GM12891 (cell line): ENCODE measurements around the gene ARHGEF40.

ENCODE experiments used
- POLR2A ChIP-seq: IDR thresholded peaks from 2 replicates; pipeline ENCODE4 v1.6.1; 2011; ENCODE audit warnings: low read depth, low read length, control low read depth
- POLR2AphosphoS5 ChIP-seq: IDR thresholded peaks from 2 replicates; pipeline ENCODE4 v1.6.1; 2011; ENCODE audit warnings: low read depth, low read length, control low read depth
- TAF1 ChIP-seq: IDR thresholded peaks from 2 replicates; pipeline ENCODE4 v1.6.1; 2011; ENCODE audit warnings: low read depth, low read length, control low read depth

DNA sequence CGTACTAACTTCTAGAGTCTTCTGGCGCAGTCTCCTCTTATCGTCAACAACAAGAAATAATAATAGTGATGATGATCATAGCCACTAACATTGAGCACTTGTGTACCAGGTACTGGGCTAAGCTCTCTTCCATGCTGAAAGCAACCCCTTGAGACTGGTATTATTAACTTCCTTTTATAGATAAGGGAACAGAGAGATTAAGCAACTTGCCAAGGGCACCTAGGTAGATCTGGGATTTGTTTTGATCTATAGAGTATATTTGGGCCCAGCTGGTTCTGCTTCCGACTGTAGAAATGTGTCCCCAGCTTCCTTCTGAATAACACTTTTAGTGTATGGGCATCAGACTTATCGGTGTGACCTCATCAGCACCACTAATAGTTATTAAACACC is 29.5 kb downstream of the ARHGEF40 start:
- TF ChIP-seq TAF1: no peak
- no peak for TF ChIP-seq POLR2A
- no peak for TF ChIP-seq POLR2AphosphoS5
